ENCODE results near the gene TTF1. TPM values are rescaled to one million over a fixed set of nuclear protein-coding genes. Genes with fewer than 3 reads are reported as not detected.

The TTF1 gene
- total RNA-seq, 4 donors from 2014 or later = 14.5 to 19.7 (median 16.1) TPM

DNA sequence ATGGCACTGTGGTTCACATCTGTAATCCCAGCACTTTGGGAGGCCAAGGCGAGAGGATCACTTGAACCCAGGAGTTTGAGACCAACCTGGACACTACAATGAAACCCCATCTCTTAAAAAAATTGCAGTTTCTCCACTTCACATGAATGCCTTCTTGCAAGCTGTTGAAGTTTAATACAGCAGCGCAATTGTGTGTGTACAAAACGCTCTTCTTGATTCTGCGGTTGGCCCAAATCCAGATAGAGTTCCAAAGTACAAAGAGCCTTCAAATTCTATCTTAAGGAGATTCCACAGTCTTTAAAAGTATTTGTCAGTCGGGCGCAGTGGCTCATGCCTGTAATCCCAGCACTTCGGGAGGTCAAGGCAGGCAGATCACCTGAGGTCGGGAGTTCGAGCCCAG lies 42.6 kb downstream of the TTF1 start:
- H3K4me1 ChIP-seq = no peaks in the 10 kb centered on the region
- no peak overlapping the region for H3K4me3 ChIP-seq
- no peak for TF ChIP-seq POLR2AphosphoS5 (IDR thresholded peaks at IDR 0.05)
- TF ChIP-seq, protein P1, sequence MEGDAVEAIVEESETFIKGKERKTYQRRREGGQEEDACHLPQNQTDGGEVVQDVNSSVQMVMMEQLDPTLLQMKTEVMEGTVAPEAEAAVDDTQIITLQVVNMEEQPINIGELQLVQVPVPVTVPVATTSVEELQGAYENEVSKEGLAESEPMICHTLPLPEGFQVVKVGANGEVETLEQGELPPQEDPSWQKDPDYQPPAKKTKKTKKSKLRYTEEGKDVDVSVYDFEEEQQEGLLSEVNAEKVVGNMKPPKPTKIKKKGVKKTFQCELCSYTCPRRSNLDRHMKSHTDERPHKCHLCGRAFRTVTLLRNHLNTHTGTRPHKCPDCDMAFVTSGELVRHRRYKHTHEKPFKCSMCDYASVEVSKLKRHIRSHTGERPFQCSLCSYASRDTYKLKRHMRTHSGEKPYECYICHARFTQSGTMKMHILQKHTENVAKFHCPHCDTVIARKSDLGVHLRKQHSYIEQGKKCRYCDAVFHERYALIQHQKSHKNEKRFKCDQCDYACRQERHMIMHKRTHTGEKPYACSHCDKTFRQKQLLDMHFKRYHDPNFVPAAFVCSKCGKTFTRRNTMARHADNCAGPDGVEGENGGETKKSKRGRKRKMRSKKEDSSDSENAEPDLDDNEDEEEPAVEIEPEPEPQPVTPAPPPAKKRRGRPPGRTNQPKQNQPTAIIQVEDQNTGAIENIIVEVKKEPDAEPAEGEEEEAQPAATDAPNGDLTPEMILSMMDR (IDR thresholded peaks at IDR 0.05) = no peak
- no peak for TF ChIP-seq POLR2A (IDR thresholded peaks at IDR 0.05)
- TF ChIP-seq EP300 (IDR thresholded peaks at IDR 0.05) = no peak
- no peaks in the 10 kb centered on the region for H3K36me3 ChIP-seq
- no peak overlapping the region for H3K27ac ChIP-seq
- no peaks in the 10 kb centered on the region for H3K27me3 ChIP-seq
- WGBS, 2 donors (ENCODE audit: low coverage in 1 of 2) = 90 to 98% methylated on average over 3 to 6 of the region's 9 CpGs
- no peaks in the 10 kb centered on the region for H3K9me3 ChIP-seq
- ATAC-seq = no peak

DNA sequence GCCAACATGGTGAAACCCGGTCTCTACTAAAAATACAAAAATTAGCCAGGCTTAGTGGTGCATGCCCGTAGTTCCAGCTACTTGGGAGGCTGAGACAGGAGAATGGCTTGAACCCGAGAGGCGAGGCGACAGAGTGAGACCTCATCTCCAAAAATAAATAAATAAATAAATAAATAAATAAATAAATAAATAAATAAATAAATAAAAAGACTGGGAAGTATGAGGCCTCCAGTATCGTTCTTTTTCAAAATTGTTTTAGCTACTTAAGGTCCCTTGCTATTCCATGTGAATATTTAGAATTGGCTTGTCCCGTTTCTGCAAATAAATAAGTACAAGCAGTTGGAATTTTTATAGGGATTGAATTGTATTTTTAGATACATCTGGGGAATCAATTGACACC lies 48.9 kb downstream of the TTF1 start:
- Histone ChIP-seq H3K36me3 (peaks cover 0 to 6% of the 10 kb centered on the region in 2 donors), H3K9me3 (no peaks in the 10 kb centered on the region), H3K4me1 (peaks cover 0 to 14% (median 14%) of the 10 kb centered on the region in 3 donors), H3K27ac (no peak overlapping the region), H3K27me3 (no peaks in the 10 kb centered on the region), H3K4me3 (no peak overlapping the region)
- TF ChIP-seq POLR2AphosphoS5 (IDR thresholded peaks at IDR 0.05) (no peak), EP300 (IDR thresholded peaks at IDR 0.05) (no peak), POLR2A (IDR thresholded peaks at IDR 0.05) (no peak)
- TF ChIP-seq, protein P1 (IDR thresholded peaks at IDR 0.05) = no peak
- WGBS, 2 donors (ENCODE audit: low coverage in 1 of 2) = 82 to 85% methylated on average over 6 to 7 of the region's 7 CpGs
- ATAC-seq = no peak

DNA sequence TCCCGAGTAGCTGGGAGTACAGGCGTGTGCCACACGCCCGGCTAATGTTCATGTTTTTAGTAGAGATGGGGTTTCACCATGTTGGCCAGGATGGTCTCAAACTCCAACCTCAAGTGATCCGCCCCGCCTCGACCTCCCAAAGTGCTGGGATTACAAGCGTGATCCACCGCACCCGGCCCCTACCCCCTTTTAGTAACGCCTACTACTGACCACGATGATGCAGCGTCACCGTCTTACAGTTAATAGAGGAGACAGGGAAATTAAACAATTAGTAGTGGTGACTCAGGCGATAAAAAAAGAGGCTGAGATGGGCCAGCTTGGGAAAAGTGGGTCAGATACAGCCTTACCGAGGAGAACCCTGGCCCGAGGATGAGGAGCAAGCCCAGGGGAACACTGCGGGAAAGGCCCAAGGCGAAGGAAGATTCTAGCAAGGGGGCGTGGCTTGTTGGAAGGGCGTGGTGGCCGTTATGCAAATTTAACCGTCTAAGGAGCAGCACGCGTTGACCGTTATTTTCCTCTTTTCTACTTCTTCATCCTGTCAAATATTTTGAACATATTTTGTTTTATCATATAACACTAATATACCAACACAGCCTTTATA lies 50.2 kb downstream of the TTF1 start:
- Histone ChIP-seq H3K27ac (no peak overlapping the region), H3K4me3 (no peak overlapping the region), H3K27me3 (no peaks in the 10 kb centered on the region), H3K36me3 (peaks cover 0 to 19% of the 10 kb centered on the region in 2 donors), H3K4me1 (peaks cover 0 to 28% (median 17%) of the 10 kb centered on the region in 3 donors), H3K9me3 (no peaks in the 10 kb centered on the region)
- 90% methylated on average over 2 to 25 of the region's 26 CpGs for WGBS, 2 donors (ENCODE audit: low coverage in 1 of 2)
- ATAC-seq = no peak
- TF ChIP-seq POLR2AphosphoS5 (IDR thresholded peaks at IDR 0.05) = no peak
- TF ChIP-seq, protein P1 (IDR thresholded peaks at IDR 0.05) = no peak
- no peak for TF ChIP-seq POLR2A (IDR thresholded peaks at IDR 0.05)
- no peak for TF ChIP-seq EP300 (IDR thresholded peaks at IDR 0.05)

DNA sequence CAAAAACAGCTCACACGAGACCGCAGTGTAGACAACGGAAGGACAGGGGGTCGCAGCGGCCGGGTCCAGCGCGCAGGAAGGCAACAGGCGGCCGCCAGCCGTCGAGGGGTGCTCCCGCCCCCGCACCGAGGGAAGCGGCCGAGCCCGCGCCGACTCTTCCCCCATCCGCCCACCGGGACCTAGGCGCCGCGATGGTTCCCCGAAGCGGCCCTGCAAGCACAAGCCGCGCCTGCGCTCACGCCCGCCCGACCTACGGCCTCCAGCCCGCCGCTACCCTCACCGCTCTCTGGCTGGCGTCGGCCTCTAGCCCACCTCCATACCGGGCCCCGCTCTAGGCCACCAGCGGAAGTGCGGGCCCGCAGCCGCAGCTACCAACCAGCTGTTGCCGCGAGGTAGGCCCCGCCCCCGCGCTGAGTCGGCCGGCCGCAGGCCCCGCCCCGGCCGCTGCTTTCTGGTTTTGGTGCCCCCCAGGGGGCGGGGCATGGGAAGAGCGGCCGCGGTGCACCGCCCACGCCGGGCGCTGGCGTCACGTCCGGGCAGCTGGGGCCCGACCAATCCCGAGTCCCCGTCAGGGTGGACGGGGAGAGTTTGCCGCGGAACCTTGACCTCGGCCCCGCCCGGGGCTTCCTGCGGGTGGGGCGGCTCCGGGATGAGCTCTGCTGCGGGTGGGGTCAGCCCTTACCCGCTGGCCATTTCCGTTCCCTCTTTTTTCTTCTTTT lies 51.8 kb downstream of the TTF1 start, which contains the start of gene SETX:
TSS of gene SETX (minus strand) at position 350 of the 719 bp plus-strand sequence. CDS start 5,558 bp downstream, outside the sequence.
- ATAC-seq = peak; percentile 99
- peaks cover 0 to 42% (median 19%) of the 10 kb centered on the region in 3 donors for H3K4me1 ChIP-seq
- TF ChIP-seq EP300 (IDR thresholded peaks at IDR 0.05) = no peak
- TF ChIP-seq POLR2A (IDR thresholded peaks at IDR 0.05) = peak; percentile 93
- TF ChIP-seq POLR2AphosphoS5 (IDR thresholded peaks at IDR 0.05) = peak; percentile 93
- TF ChIP-seq, protein P1 (IDR thresholded peaks at IDR 0.05) = peak in 3 of 4 experiments; percentile 14 to 31 (median 28)
- H3K9me3 ChIP-seq = no peaks in the 10 kb centered on the region
- WGBS, 2 donors (ENCODE audit: low coverage in 1 of 2) = 0% methylated on average over 8 of the region's 82 CpGs; no CpG with 5 or more reads in 1 of the 2 donors
- peaks cover 0 to 33% of the 10 kb centered on the region in 2 donors for H3K36me3 ChIP-seq
- no peaks in the 10 kb centered on the region for H3K27me3 ChIP-seq
- peak within 1 kb of the TSS; percentile 73 to 91 for H3K4me3 ChIP-seq
- peak within 1 kb of the TSS; percentile 84 to 98 (median 96) for H3K27ac ChIP-seq

Data from gastroesophageal sphincter (tissue), 4 donors.